Trophoblast cell (in vitro differentiated cells and primary cell): ENCODE measurements around the gene SUN1.

Experiments
- DNase-seq, 2 donors: peaks; one replicate each; pipeline ENCODE4 v3.0.0-alpha.2; 2016
- H2AFZ ChIP-seq: 2 replicates; pipeline ENCODE4 v1.6.1; 2013; ENCODE audit warnings: low read length, moderate library complexity, mild to moderate bottlenecking; ENCODE audit not compliant: insufficient read depth, poor library complexity
- H2AK5ac ChIP-seq: 2 replicates; pipeline ENCODE4 v1.6.1; 2013; ENCODE audit warnings: mild to moderate bottlenecking, low read length
- H2BK120ac ChIP-seq: 2 replicates; pipeline ENCODE4 v1.6.1; 2013; ENCODE audit warnings: low read length, mild to moderate bottlenecking, moderate library complexity; ENCODE audit not compliant: insufficient read depth, poor library complexity
- H2BK12ac ChIP-seq: 2 replicates; pipeline ENCODE4 v1.6.1; 2013; ENCODE audit warnings: mild to moderate bottlenecking, low read length, moderate library complexity
- H2BK5ac ChIP-seq: 2 replicates; pipeline ENCODE4 v1.6.1; 2013; ENCODE audit warnings: low read length, low read depth, moderate library complexity, mild to moderate bottlenecking; ENCODE audit not compliant: poor library complexity
- H3K14ac ChIP-seq: 2 replicates; pipeline ENCODE4 v1.6.1; 2013; ENCODE audit warnings: mild to moderate bottlenecking, low read length
- H3K18ac ChIP-seq: 2 replicates; pipeline ENCODE4 v1.6.1; 2013; ENCODE audit warnings: mild to moderate bottlenecking, low read length
- H3K23ac ChIP-seq: 2 replicates; pipeline ENCODE4 v1.6.1; 2013; ENCODE audit warnings: low read length
- H3K27ac ChIP-seq: 2 replicates; pipeline ENCODE4 v1.5.1; 2013; ENCODE audit warnings: low read depth, mild to moderate bottlenecking, inconsistent platforms, low read length, moderate library complexity
- H3K27me3 ChIP-seq: 2 replicates; pipeline ENCODE4 v1.6.1; 2013; ENCODE audit warnings: inconsistent platforms, mild to moderate bottlenecking, low read length, moderate library complexity; ENCODE audit not compliant: insufficient read depth
- H3K36me3 ChIP-seq, 2 experiments: 1 replicate in 1 of 2; 2 replicates in 1 of 2; pipeline ENCODE4 v1.6.1; 2013; ENCODE audit warnings: low read length in 2 of 2, mild to moderate bottlenecking in 2 of 2, moderate library complexity in 1 of 2; ENCODE audit not compliant: insufficient read depth in 2 of 2, control insufficient read depth in 1 of 2
- H3K4ac ChIP-seq: 2 replicates; pipeline ENCODE4 v1.6.1; 2013; ENCODE audit warnings: low read depth, mild to moderate bottlenecking, low read length, moderate library complexity
- H3K4me1 ChIP-seq, 2 experiments: 1 replicate in 1 of 2; 2 replicates in 1 of 2; pipeline ENCODE4 v1.6.1; 2013; ENCODE audit warnings: low read length in 2 of 2, mild to moderate bottlenecking in 2 of 2, moderate library complexity in 1 of 2; ENCODE audit not compliant: insufficient read depth in 2 of 2, control insufficient read depth in 1 of 2
- H3K4me2 ChIP-seq: 2 replicates; pipeline ENCODE4 v1.6.1; 2013; ENCODE audit warnings: inconsistent platforms, mild to moderate bottlenecking, low read length, moderate library complexity
- H3K4me3 ChIP-seq: 2 replicates; pipeline ENCODE4 v1.5.1; 2013; ENCODE audit warnings: mild to moderate bottlenecking, low read depth, low read length, inconsistent platforms
- H3K79me1 ChIP-seq: one replicate; pipeline ENCODE4 v1.6.1; 2013; ENCODE audit warnings: low read length
- H3K79me2 ChIP-seq: 2 replicates; pipeline ENCODE4 v1.6.1; 2013; ENCODE audit warnings: low read length, mild to moderate bottlenecking; ENCODE audit not compliant: control insufficient read depth, insufficient read depth, poor library complexity
- H3K9ac ChIP-seq: 2 replicates; pipeline ENCODE4 v1.6.1; 2013; ENCODE audit warnings: mild to moderate bottlenecking, low read length
- H3K9me3 ChIP-seq: 2 replicates; pipeline ENCODE4 v1.6.1; 2013; ENCODE audit warnings: low read depth, mild to moderate bottlenecking, control low read depth, inconsistent platforms, low read length; ENCODE audit not compliant: insufficient read depth
- H4K12ac ChIP-seq: 2 replicates; pipeline ENCODE4 v1.6.1; 2013; ENCODE audit warnings: low read depth, mild to moderate bottlenecking, low read length, moderate library complexity
- H4K8ac ChIP-seq: 2 replicates; pipeline ENCODE4 v1.6.1; 2013; ENCODE audit warnings: low read depth, mild to moderate bottlenecking, low read length, moderate library complexity
- H4K91ac ChIP-seq: one replicate; pipeline ENCODE4 v1.6.1; 2013; ENCODE audit warnings: low read depth, mild to moderate bottlenecking, low read length, moderate library complexity
- WGBS: extraction: QIAGEN DNeasy Blood & Tissue Kit; methylation state at CpG from one replicate; pipeline ENCODE4 v1.1.7; 2013; ENCODE audit warnings: missing lambda C conversion rate; ENCODE audit not compliant: insufficient read length, insufficient coverage; ENCODE audit errors: extremely low coverage; 5-methylcytosine and 5-hydroxymethylcytosine counted together

The SUN1 gene

DNA sequence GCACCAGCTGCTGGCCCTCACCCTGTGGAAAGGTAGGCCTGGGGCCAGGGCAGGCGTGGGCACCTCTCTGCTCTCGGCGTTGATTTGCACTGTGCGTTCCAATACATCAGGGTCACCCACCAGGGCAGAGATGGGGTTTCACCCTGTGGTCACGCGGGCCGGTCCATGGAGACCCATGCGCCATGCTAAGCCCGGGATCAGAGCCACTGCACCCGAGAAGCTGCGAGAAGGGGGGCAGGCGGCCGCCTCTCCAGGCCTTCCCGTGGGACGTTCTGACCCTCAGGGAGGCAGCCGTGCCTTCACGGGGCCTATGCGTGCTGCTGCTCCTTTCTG lies 55.2 kb downstream of the SUN1 start:
- WGBS, result no CpG with 5 or more reads among the region's 18 CpGs
- Histone ChIP-seq H2BK12ac (no peak overlapping the region), H3K14ac (no peak overlapping the region), H3K18ac (no peak overlapping the region), H3K23ac (no peak overlapping the region), H3K79me2 (peaks cover 29% of the 10 kb centered on the region), H3K4me2 (no peak overlapping the region), H2AK5ac (no peak overlapping the region), H2BK5ac (no peak overlapping the region), H3K4me3 (no peak overlapping the region), H3K4me1 (peaks cover 7 to 14% of the 10 kb centered on the region in 2 experiments), H3K36me3 (peaks cover 68 to 72% of the 10 kb centered on the region in 2 experiments), H4K12ac (no peak overlapping the region), H3K9ac (no peak overlapping the region), H3K27ac (no peak overlapping the region), H3K9me3 (no peaks in the 10 kb centered on the region), H3K27me3 (no peaks in the 10 kb centered on the region), H2BK120ac (no peak overlapping the region), H2AFZ (no peak overlapping the region), H3K4ac (peak overlapping the region; percentile 50), H3K79me1 (no peaks in the 10 kb centered on the region), H4K8ac (no peak overlapping the region), H4K91ac (no peak overlapping the region)
- no peak for DNase-seq

DNA sequence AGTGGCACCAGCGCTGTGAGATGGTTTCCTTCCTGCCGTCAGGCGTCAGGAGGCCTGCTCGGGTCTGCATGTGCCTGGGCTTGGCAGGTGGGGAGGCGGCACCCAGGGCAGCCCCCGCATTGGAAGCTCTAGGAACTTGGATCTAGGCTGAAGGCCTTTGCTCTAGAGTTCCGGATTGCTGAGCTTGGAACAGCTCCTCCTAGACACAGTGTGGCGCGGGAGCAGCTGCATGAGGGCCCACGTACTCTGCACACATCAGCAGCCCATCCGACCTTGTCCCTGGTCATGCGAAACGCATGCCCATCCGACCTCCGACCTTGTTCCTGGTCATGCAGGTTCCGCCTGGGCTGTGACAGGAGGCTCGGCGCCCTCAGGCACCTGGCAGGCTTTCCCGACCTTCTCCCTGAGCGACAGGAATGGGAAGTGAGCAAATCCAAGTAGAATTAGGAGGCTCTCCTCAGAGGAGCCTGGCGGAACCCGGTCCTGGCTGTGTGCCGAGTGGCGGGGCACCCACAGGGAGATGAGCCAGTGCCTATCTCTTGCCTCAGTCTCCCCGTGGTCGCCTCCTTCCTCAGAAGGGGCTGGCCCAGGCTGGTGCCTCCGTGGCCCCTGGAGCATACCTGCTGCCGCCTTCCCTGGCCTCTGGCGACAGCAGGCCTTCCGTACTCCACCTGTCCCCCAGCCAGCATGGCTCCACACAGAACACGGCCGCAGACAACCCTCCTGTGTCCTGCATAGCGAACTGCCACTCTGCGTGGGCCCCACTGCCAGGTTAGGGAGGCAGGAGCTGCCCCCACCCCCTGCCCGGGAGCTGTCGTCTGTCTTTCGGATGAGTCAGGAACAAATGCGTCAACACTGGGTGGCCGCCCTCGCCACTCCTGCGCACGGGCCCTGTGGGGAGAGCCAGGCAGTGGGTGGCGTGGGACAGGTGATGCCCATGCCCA lies 56.1 kb downstream of the SUN1 start:
- Histone ChIP-seq H3K14ac (no peak overlapping the region), H2BK12ac (no peak overlapping the region), H3K23ac (no peak overlapping the region), H4K91ac (no peak overlapping the region), H3K9me3 (no peaks in the 10 kb centered on the region), H3K4me2 (no peak overlapping the region), H4K12ac (no peak overlapping the region), H3K36me3 (peaks cover 77% of the 10 kb centered on the region in 2 experiments), H3K4me3 (no peak overlapping the region), H3K27ac (no peak overlapping the region), H3K18ac (peak overlapping the region; percentile 18), H2AK5ac (no peak overlapping the region), H3K27me3 (no peaks in the 10 kb centered on the region), H3K9ac (no peak overlapping the region), H3K4ac (no peak overlapping the region), H2BK120ac (no peak overlapping the region), H2AFZ (no peak overlapping the region), H3K79me2 (peaks cover 23% of the 10 kb centered on the region), H3K79me1 (no peaks in the 10 kb centered on the region), H3K4me1 (peaks cover 7 to 14% of the 10 kb centered on the region in 2 experiments), H2BK5ac (no peak overlapping the region), H4K8ac (no peak overlapping the region)
- WGBS, result no CpG with 5 or more reads among the region's 43 CpGs
- DNase-seq, result peak; percentile 46 to 66

DNA sequence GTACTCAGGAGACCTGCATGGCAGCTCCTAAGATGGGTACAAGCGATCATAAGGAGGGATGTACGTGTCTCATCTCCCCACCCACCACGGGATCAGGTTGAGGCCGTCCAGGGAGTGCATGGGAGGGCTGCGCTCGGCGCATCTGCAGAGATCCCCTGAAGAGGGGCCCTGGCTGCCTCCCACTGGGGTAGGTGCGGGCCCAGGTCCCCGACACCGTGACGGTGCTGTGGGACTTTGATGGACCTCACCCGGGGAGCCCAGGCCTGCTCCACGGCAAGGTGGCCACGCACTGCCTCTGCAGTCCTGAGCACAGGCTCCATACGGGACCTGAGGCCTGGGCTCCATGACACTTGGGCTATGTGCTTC lies 56.7 kb downstream of the SUN1 start:
- DNase-seq, result no peak
- Histone ChIP-seq H3K14ac (no peak overlapping the region), H3K27ac (no peak overlapping the region), H3K79me1 (no peaks in the 10 kb centered on the region), H3K18ac (peak overlapping the region; percentile 2), H4K12ac (no peak overlapping the region), H4K91ac (no peak overlapping the region), H4K8ac (no peak overlapping the region), H3K36me3 (peaks cover 82% of the 10 kb centered on the region in 2 experiments), H2BK12ac (no peak overlapping the region), H3K27me3 (no peaks in the 10 kb centered on the region), H2BK5ac (no peak overlapping the region), H3K9me3 (no peaks in the 10 kb centered on the region), H2AK5ac (no peak overlapping the region), H3K9ac (no peak overlapping the region), H3K4ac (peak overlapping the region; percentile 4), H2BK120ac (no peak overlapping the region), H3K4me1 (peaks cover 7 to 12% of the 10 kb centered on the region in 2 experiments), H3K4me2 (no peak overlapping the region), H3K79me2 (peaks cover 17% of the 10 kb centered on the region), H2AFZ (no peak overlapping the region), H3K4me3 (no peak overlapping the region), H3K23ac (no peak overlapping the region)
- no CpG with 5 or more reads among the region's 15 CpGs for WGBS

DNA sequence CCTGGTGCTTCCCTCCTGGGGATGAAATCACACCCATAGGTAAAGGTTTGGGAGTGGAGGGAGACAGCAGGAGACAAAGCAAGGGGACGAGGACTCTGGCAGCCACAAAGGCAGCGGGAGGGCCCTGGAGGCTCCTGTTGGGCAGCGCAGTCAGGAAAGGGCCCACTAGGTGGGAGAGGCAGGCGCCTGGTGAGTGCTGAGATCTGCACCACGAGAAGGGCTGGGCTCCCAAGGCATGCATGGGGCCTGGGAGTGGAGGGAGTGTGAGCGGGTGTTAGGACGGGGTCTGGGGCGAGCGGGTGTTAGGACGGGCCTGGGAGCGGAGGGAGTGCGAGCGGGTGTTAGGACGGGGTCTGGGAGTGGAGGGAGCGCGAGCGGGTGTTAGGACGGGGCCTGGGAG lies 57.1 kb downstream of the SUN1 start:
- H3K79me1 ChIP-seq, result no peaks in the 10 kb centered on the region
- no peak overlapping the region for H2AFZ ChIP-seq
- H3K9me3 ChIP-seq, result no peaks in the 10 kb centered on the region
- peak overlapping the region; percentile 2 for H3K18ac ChIP-seq
- no peaks in the 10 kb centered on the region for H3K27me3 ChIP-seq
- H3K36me3 ChIP-seq, result peaks cover 83 to 85% of the 10 kb centered on the region in 2 experiments
- peak overlapping the region; percentile 4 for H3K4ac ChIP-seq
- no peak overlapping the region for H2BK120ac ChIP-seq
- no peak overlapping the region for H4K8ac ChIP-seq
- no peak overlapping the region for H3K14ac ChIP-seq
- peaks cover 5 to 11% of the 10 kb centered on the region in 2 experiments for H3K4me1 ChIP-seq
- H3K79me2 ChIP-seq, result peaks cover 13% of the 10 kb centered on the region
- no peak overlapping the region for H3K4me2 ChIP-seq
- no peak overlapping the region for H2BK5ac ChIP-seq
- H3K27ac ChIP-seq, result no peak overlapping the region
- H4K91ac ChIP-seq, result no peak overlapping the region
- H2AK5ac ChIP-seq, result no peak overlapping the region
- H3K9ac ChIP-seq, result no peak overlapping the region
- no peak overlapping the region for H3K23ac ChIP-seq
- no CpG with 5 or more reads among the region's 18 CpGs for WGBS
- H4K12ac ChIP-seq, result no peak overlapping the region
- no peak overlapping the region for H3K4me3 ChIP-seq
- no peak overlapping the region for H2BK12ac ChIP-seq
- no peak for DNase-seq
